ENCODE measurements around the gene MLH3.

DNA sequence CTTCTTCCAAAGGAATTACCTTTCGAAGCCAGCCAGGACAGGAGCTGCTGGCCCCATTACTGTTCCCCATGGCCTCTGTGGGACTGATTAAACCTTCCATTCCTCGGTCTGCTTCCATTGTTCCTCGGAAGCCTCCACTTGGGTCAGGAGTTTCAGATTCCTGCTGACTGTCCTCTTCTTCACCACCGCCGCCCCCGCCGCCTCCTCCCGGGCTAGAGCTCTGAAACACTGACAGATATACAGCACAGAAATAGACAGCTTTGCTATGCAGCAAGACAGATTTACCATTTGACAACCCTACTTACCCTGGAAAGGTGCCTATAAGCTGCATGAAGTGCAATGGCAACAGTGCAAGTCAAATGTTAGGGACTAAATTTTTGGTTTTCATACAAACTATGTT is 40.0 kb upstream of the MLH3 start:
- TF ChIP-seq, protein P1, sequence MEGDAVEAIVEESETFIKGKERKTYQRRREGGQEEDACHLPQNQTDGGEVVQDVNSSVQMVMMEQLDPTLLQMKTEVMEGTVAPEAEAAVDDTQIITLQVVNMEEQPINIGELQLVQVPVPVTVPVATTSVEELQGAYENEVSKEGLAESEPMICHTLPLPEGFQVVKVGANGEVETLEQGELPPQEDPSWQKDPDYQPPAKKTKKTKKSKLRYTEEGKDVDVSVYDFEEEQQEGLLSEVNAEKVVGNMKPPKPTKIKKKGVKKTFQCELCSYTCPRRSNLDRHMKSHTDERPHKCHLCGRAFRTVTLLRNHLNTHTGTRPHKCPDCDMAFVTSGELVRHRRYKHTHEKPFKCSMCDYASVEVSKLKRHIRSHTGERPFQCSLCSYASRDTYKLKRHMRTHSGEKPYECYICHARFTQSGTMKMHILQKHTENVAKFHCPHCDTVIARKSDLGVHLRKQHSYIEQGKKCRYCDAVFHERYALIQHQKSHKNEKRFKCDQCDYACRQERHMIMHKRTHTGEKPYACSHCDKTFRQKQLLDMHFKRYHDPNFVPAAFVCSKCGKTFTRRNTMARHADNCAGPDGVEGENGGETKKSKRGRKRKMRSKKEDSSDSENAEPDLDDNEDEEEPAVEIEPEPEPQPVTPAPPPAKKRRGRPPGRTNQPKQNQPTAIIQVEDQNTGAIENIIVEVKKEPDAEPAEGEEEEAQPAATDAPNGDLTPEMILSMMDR (IDR thresholded peaks at IDR 0.05), result no peak
- TF ChIP-seq EZH2 (IDR thresholded peaks at IDR 0.05), result no peak

Data from neural progenitor cell (in vitro differentiated cells).